H1 (cell line): ENCODE data around the gene POU2F1. TPM values are rescaled to one million over a fixed set of nuclear protein-coding genes. Genes with fewer than 3 reads are reported as not detected.
A peak's percentile ranks its signal among the peaks of the same experiment; 100 is the strongest.

ENCODE experiments used
- CTCF ChIA-PET: fragments of 300-600 bp; sonication (Branson Sonifier 250); formaldehyde crosslinking; loops from one replicate; lab custom pipeline; 2021; ENCODE audit not compliant: partially characterized antibody; lab: Charles Lee
- POLR2A ChIA-PET: fragments of 300-600 bp; sonication (Branson Sonifier 250); formaldehyde crosslinking; loops from one replicate; lab custom pipeline; 2021; ENCODE audit warnings: inconsistent platforms; ENCODE audit not compliant: partially characterized antibody; lab: Charles Lee
- DNase-seq, 2 experiments: peaks; one replicate each; pipeline versions ENCODE4 v3.0.0 to v3.0.0-alpha.2; 2010 to 2022; ENCODE audit warnings: low spot score in 2 of 2, low read depth in 1 of 2, mixed read lengths in 1 of 2
- FAIRE-seq: peaks from 2 replicates; lab custom pipeline; 2011; peaks lifted over from hg19 to GRCh38; lab: Jason Lieb, UNC
- H2AFZ ChIP-seq: 2 replicates; pipeline ENCODE4 v1.8.1; 2012; ENCODE audit warnings: low read length, inconsistent platforms
- H2AK5ac ChIP-seq: 2 replicates; pipeline ENCODE4 v1.6.1; 2013; ENCODE audit warnings: low read depth, low read length
- H2BK120ac ChIP-seq: replicated peaks from 2 replicates; pipeline ENCODE3; 2013; ENCODE audit warnings: low read depth, low read length, inconsistent platforms
- H2BK12ac ChIP-seq: 2 replicates; pipeline ENCODE4 v1.6.1; 2013; ENCODE audit warnings: low read depth, low read length
- H2BK15ac ChIP-seq: 2 replicates; pipeline ENCODE4 v1.6.1; 2013; ENCODE audit warnings: low read length
- H2BK20ac ChIP-seq: 2 replicates; pipeline ENCODE4 v1.6.1; 2013; ENCODE audit warnings: low read length
- H2BK5ac ChIP-seq: 2 replicates; pipeline ENCODE4 v1.6.1; 2013; ENCODE audit warnings: low read depth, low read length
- H3K14ac ChIP-seq: 2 replicates; pipeline ENCODE4 v1.6.1; 2013; ENCODE audit warnings: inconsistent platforms; ENCODE audit not compliant: insufficient read length
- H3K18ac ChIP-seq: 2 replicates; pipeline ENCODE4 v1.6.1; 2013; ENCODE audit warnings: low read length; ENCODE audit errors: extremely low read depth
- H3K23ac ChIP-seq: 2 replicates; pipeline ENCODE4 v1.6.1; 2013; ENCODE audit warnings: inconsistent platforms; ENCODE audit not compliant: insufficient read length
- H3K23me2 ChIP-seq: 2 replicates; pipeline ENCODE4 v1.6.1; 2013; ENCODE audit warnings: low read depth, low read length
- H3K27ac ChIP-seq: 2 replicates; pipeline ENCODE4 v1.6.1; 2011; ENCODE audit warnings: low read depth, low read length, inconsistent platforms
- H3K27me3 ChIP-seq, 4 experiments: replicated peaks in 1 of 4; 1 replicate in 1 of 4; 2 replicates in 3 of 4; pipeline versions ENCODE4 v1.6.1 to v1.8.1; 2011 to 2013; ENCODE audit warnings: low read length in 3 of 4, mild to moderate bottlenecking in 3 of 4, inconsistent platforms in 2 of 4, mixed read lengths in 2 of 4, moderate library complexity in 1 of 4; ENCODE audit not compliant: control insufficient read depth in 3 of 4, insufficient read depth in 3 of 4; ENCODE audit errors: extremely low read depth in 1 of 4
- H3K36me3 ChIP-seq, 4 experiments: 2 replicates each; pipeline versions ENCODE4 v1.6.1 to v1.8.1; 2011 to 2013; ENCODE audit warnings: mild to moderate bottlenecking in 4 of 4, low read length in 3 of 4, moderate library complexity in 2 of 4, control low read depth in 1 of 4, inconsistent platforms in 1 of 4; ENCODE audit not compliant: insufficient read depth in 4 of 4, control insufficient read depth in 2 of 4
- H3K4ac ChIP-seq: replicated peaks from 2 replicates; pipeline ENCODE3; 2013; ENCODE audit warnings: low read length, low read depth, mixed read lengths, inconsistent platforms; ENCODE audit not compliant: insufficient read length
- H3K4me1 ChIP-seq, 4 experiments: replicated peaks in 1 of 4; 1 replicate in 1 of 4; 2 replicates in 3 of 4; pipeline versions ENCODE4 v1.6.1 to v1.8.1; 2011 to 2013; ENCODE audit warnings: low read length in 3 of 4, inconsistent platforms in 2 of 4, mixed read lengths in 1 of 4; ENCODE audit not compliant: insufficient read depth in 4 of 4, control insufficient read depth in 3 of 4
- H3K4me2 ChIP-seq, 2 experiments: 2 replicates each; pipeline versions ENCODE4 v1.6.1 to v1.8.1; 2011 to 2013; ENCODE audit warnings: low read depth in 2 of 2, low read length in 2 of 2, control low read depth in 1 of 2, inconsistent platforms in 1 of 2, mild to moderate bottlenecking in 1 of 2; ENCODE audit not compliant: insufficient read depth in 1 of 2
- H3K4me3 ChIP-seq, 4 experiments: fragments of 200-600, 300-600 bp in 1 of 4; sonication (generic), shearing (Covaris generic), sonication (Bioruptor Twin) in 1 of 4; 2 replicates each; pipeline versions ENCODE4 v1.5.1 to v1.8.1; 2011 to 2016; ENCODE audit warnings: low read length in 4 of 4, low read depth in 3 of 4, control low read depth in 2 of 4, inconsistent platforms in 2 of 4, mild to moderate bottlenecking in 2 of 4, mixed read lengths in 1 of 4, moderate library complexity in 1 of 4; ENCODE audit not compliant: insufficient read depth in 2 of 4; ENCODE audit errors: extremely low read depth in 1 of 4
- H3K56ac ChIP-seq: replicated peaks from 2 replicates; pipeline ENCODE3; 2013; ENCODE audit warnings: low read depth, mild to moderate bottlenecking, mixed read lengths, low read length, inconsistent platforms; ENCODE audit not compliant: insufficient read length
- H3K79me1 ChIP-seq: 2 replicates; pipeline ENCODE4 v1.6.1; 2013; ENCODE audit warnings: low read depth, low read length, control low read depth
- H3K79me2 ChIP-seq, 2 experiments: 2 replicates each; pipeline versions ENCODE4 v1.6.1 to v1.8.1; 2012 to 2013; ENCODE audit warnings: low read length in 2 of 2, mild to moderate bottlenecking in 2 of 2, inconsistent platforms in 1 of 2; ENCODE audit not compliant: insufficient read depth in 2 of 2, control insufficient read depth in 1 of 2
- H3K9ac ChIP-seq, 4 experiments: replicated peaks in 1 of 4; 1 replicate in 1 of 4; 2 replicates in 3 of 4; pipeline versions ENCODE4 v1.6.1 to v1.8.1; 2011 to 2013; ENCODE audit warnings: low read depth in 3 of 4, low read length in 3 of 4, control low read depth in 2 of 4, mild to moderate bottlenecking in 2 of 4, moderate library complexity in 2 of 4, inconsistent platforms in 1 of 4; ENCODE audit errors: extremely low read depth in 1 of 4
- H3K9me3 ChIP-seq, 2 experiments: 2 replicates each; pipeline versions ENCODE4 v1.6.1 to v1.8.1; 2012 to 2013; ENCODE audit warnings: mild to moderate bottlenecking in 2 of 2, moderate library complexity in 2 of 2, control low read depth in 1 of 2, inconsistent platforms in 1 of 2, low read depth in 1 of 2, low read length in 1 of 2, mixed read lengths in 1 of 2; ENCODE audit not compliant: insufficient read depth in 2 of 2
- H4K20me1 ChIP-seq, 2 experiments: replicated peaks in 1 of 2; 2 replicates each; pipeline versions ENCODE3 to v1.8.1; 2011 to 2013; ENCODE audit warnings: inconsistent platforms in 2 of 2, low read length in 2 of 2, mild to moderate bottlenecking in 1 of 2; ENCODE audit not compliant: insufficient read depth in 2 of 2, control insufficient read depth in 1 of 2
- H4K5ac ChIP-seq: 2 replicates; pipeline ENCODE4 v1.6.1; 2013; ENCODE audit warnings: low read length, low read depth, mixed read lengths, inconsistent platforms; ENCODE audit not compliant: insufficient read length
- H4K8ac ChIP-seq: 2 replicates; pipeline ENCODE4 v1.8.0; 2013; ENCODE audit warnings: mild to moderate bottlenecking, moderate library complexity, low read length, inconsistent platforms; ENCODE audit not compliant: insufficient read depth; ENCODE audit errors: extremely low read depth
- H4K91ac ChIP-seq: replicated peaks from 2 replicates; pipeline ENCODE3; 2013; ENCODE audit warnings: low read length, mixed read lengths, inconsistent platforms; ENCODE audit not compliant: insufficient read length
- BACH1 ChIP-seq: IDR thresholded peaks from 2 replicates; pipeline ENCODE4 v1.6.1; 2012; ENCODE audit warnings: low read length, improper control_type of control experiment
- BRCA1 ChIP-seq: IDR thresholded peaks from 2 replicates; pipeline ENCODE4 v1.6.1; 2012; ENCODE audit warnings: low read depth, low read length, improper control_type of control experiment
- EP300 ChIP-seq, 2 experiments: IDR thresholded peaks; 1 replicate in 1 of 2; 2 replicates in 1 of 2; pipeline ENCODE4 v1.6.1; 2011 to 2012; ENCODE audit warnings: low read depth in 2 of 2, low read length in 2 of 2, mild to moderate bottlenecking in 2 of 2, borderline replicate concordance in 1 of 2, inconsistent platforms in 1 of 2, moderate library complexity in 1 of 2
- EZH2 ChIP-seq: fragments of 200-600 bp; sonication (generic); IDR thresholded peaks from 2 replicates; pipeline ENCODE4 v1.7.1; 2012; ENCODE audit warnings: low read depth, mild to moderate bottlenecking, moderate library complexity, low read length, inconsistent platforms; ENCODE audit not compliant: severe bottlenecking
- GABPA ChIP-seq: IDR thresholded peaks from 2 replicates; pipeline ENCODE4 v1.6.1; 2011; ENCODE audit warnings: mild to moderate bottlenecking, low read length, moderate library complexity, borderline replicate concordance; ENCODE audit not compliant: insufficient read depth
- USF2 ChIP-seq: IDR thresholded peaks from 2 replicates; pipeline ENCODE4 v1.6.1; 2011; ENCODE audit warnings: low read length, improper control_type of control experiment
- WGBS, 2 experiments: shearing (Covaris generic) in 1 of 2; methylation state at CpG; one replicate each; pipeline versions ENCODE4 v1.1.6 to v1.1.7; 2013 to 2015; ENCODE audit warnings: low lambda C conversion rate in 2 of 2, mixed read lengths in 2 of 2, inconsistent platforms in 1 of 2, low coverage in 1 of 2, missing lambda C conversion rate in 1 of 2; ENCODE audit not compliant: insufficient replicate concordance in 2 of 2, insufficient coverage in 1 of 2, insufficient read length in 1 of 2; ENCODE audit errors: extremely low coverage in 1 of 2, missing lambda C conversion rate in 1 of 2; 5-methylcytosine and 5-hydroxymethylcytosine counted together
- polyA plus RNA-seq, 7 experiments: library from polyadenylated mRNA; depleted of rRNA in 3 of 7; stranded (reverse) in 5 of 7; unstranded in 2 of 7; fragments of >200 nt in 5 of 7; fragments of 200-250 nt in 2 of 7; gene quantifications; 1 replicate in 5 of 7; 2 replicates in 1 of 7; 4 replicates in 1 of 7; pipeline versions ENCODE4 v1.2.1 to v1.2.3, GENCODE V29; 2011 to 2013; ENCODE audit warnings: missing spikeins in 2 of 7, mixed read lengths in 2 of 7
- total RNA-seq: library from RNA; stranded (reverse); fragmentation: NEBNext Ultra II Directional; extraction: Animal tissue kit (Norgen Biotek cat#: 25700); gene quantifications from 2 replicates; pipeline ENCODE4 v1.2.1, GENCODE V29; 2021

POU2F1 gene
- total and polyA plus RNA-seq, 2 of the 8 experiments (the other 6 are each of a cell fraction or from before 2014, with no cell fraction given) = 37.0 to 57.2 TPM

GRCh38 chr1:167467126-167467710 is 246.5 kb downstream of the POU2F1 start:
- Histone ChIP-seq H2BK20ac (no peak overlapping the region; the same call in 1 of the 2 replicates), H4K8ac (peak overlapping the region; percentile 9; the same call in 1 of the 2 replicates), H3K14ac (no peak overlapping the region), H3K4me3 (no peak overlapping the region), H3K4me1 (peaks cover 1 to 11% (median 6%) of the 10 kb centered on the region in 4 experiments; a peak in 5 of 7 replicates), H3K79me1 (no peaks in the 10 kb centered on the region), H3K9me3 (no peaks in the 10 kb centered on the region), H2BK15ac (no peak overlapping the region), H3K27ac (no peak overlapping the region), H4K20me1 (no peaks in the 10 kb centered on the region), H2BK120ac (no peak overlapping the region), H2BK12ac (no peak overlapping the region), H3K23ac (no peak overlapping the region), H4K5ac (peak overlapping the region; percentile 44), H3K23me2 (no peaks in the 10 kb centered on the region), H3K4me2 (peak overlapping the region; percentile 55 to 56), H2AFZ (peak overlapping the region; percentile 78; the same call in 1 of the 2 replicates), H2BK5ac (no peak overlapping the region), H3K27me3 (no peaks in the 10 kb centered on the region), H3K56ac (no peak overlapping the region), H4K91ac (no peak overlapping the region), H3K18ac (0 out of 2 replicates have a peak overlapping the region, but pooled peaks have one; percentile 22), H2AK5ac (no peak overlapping the region), H3K9ac (no peak overlapping the region), H3K4ac (no peak overlapping the region), H3K79me2 (no peaks in the 10 kb centered on the region), H3K36me3 (no peaks in the 10 kb centered on the region)
- POLR2A ChIA-PET = no interaction called here
- CTCF ChIA-PET = interaction anchor here (0.5 to 7.9 kb wide), 11 partner anchors 11 to 444 kb away, joined by 3 to 54 read pairs (median 3); no protein-coding TSS in a partner anchor
- DNase-seq (no peak), FAIRE-seq (no peak)
- TF ChIP-seq GABPA = no peak
- 0 out of 2 replicates have a peak, but pooled peaks have one; percentile 30 for TF ChIP-seq BACH1
- TF ChIP-seq BRCA1 = no peak
- TF ChIP-seq USF2 = no peak
- no peak for TF ChIP-seq EP300 (IDR thresholded peaks at IDR 0.05; ENCODE audit: borderline replicate concordance in 1 of 2, low read depth in 2 of 2, low read length in 2 of 2)
- TF ChIP-seq EZH2 = no peak
- WGBS, 2 experiments = 64% methylated on average over 15 of the region's 15 CpGs; no CpG with 5 or more reads in 1 of the 2 experiments
